Subcutaneous abdominal adipose tissue (tissue), 5 donors: Measurements from ENCODE around the gene BMPR1A.

Source experiments
- H3K27ac ChIP-seq: one replicate; pipeline ENCODE4 v1.7.0; 2013; ENCODE audit warnings: low read depth, mild to moderate bottlenecking, inconsistent platforms, low read length, moderate library complexity
- H3K27me3 ChIP-seq, 5 donors: one replicate each; pipeline ENCODE4 v1.7.0; 2013; ENCODE audit warnings: low read length in 5 of 5, inconsistent platforms in 1 of 5; ENCODE audit not compliant: control insufficient read depth in 5 of 5, insufficient read depth in 4 of 5
- H3K36me3 ChIP-seq, 5 donors: one replicate each; pipeline ENCODE4 v1.7.0; 2013; ENCODE audit warnings: low read length in 5 of 5; ENCODE audit not compliant: control insufficient read depth in 5 of 5, insufficient read depth in 5 of 5
- H3K4me1 ChIP-seq, 5 donors: one replicate each; pipeline ENCODE4 v1.7.0; 2013; ENCODE audit warnings: low read length in 5 of 5, mild to moderate bottlenecking in 3 of 5, moderate library complexity in 1 of 5; ENCODE audit not compliant: control insufficient read depth in 5 of 5, insufficient read depth in 5 of 5
- H3K4me3 ChIP-seq, 5 donors: one replicate each; pipeline ENCODE4 v1.7.0; 2013; ENCODE audit warnings: low read length in 5 of 5, low read depth in 1 of 5
- H3K9ac ChIP-seq, 5 donors: one replicate each; pipeline ENCODE4 v1.7.0; 2013; ENCODE audit warnings: low read length in 5 of 5, mild to moderate bottlenecking in 4 of 5, moderate library complexity in 3 of 5
- H3K9me3 ChIP-seq, 5 donors: one replicate each; pipeline ENCODE4 v1.7.0; 2013; ENCODE audit warnings: low read length in 5 of 5; ENCODE audit not compliant: control insufficient read depth in 5 of 5
- donor health status: healthy.
- donor health status: healthy.
- donor health status: healthy.
- donor health status: healthy.
- donor health status: healthy.

BMPR1A gene

DNA sequence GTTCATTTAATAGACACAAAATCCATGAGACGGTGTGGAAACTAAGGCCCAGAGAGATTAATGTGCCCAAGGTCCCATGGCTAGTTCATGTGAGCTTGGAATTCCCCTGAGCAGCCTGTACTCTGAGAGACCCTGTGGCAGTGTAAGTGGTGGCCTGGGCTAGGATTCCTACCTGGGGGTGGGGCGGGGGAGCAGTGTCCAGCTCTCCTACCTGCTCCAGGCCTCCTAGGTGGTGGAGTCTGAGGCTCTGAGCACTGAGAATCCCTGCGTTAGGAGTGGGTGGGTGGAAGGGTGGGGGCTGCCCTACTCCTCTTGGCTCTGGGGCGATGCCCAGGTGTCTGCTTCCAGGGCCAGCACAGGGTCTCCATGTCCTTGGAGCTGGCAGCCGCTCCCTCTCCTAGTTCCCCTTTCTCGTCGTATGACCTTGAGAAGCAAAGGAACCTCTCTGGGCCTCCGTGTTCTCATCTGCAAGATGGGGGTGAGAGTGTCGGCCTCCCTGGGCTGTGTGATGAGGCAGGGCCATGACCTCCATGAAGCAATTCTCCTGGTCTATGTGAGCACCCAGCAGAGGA lies 204.5 kb downstream of the BMPR1A start:
- H3K27me3 ChIP-seq, result no peaks in the 10 kb centered on the region
- no peak overlapping the region for H3K27ac ChIP-seq
- peak overlapping the region in 2 of 5 donors; percentile 1 to 80 for H3K4me3 ChIP-seq
- H3K9me3 ChIP-seq, result no peaks in the 10 kb centered on the region
- no peak overlapping the region for H3K9ac ChIP-seq
- peaks cover 12 to 73% (median 60%) of the 10 kb centered on the region in 5 donors for H3K4me1 ChIP-seq
- peaks cover 0 to 21% (median 8%) of the 10 kb centered on the region in 5 donors for H3K36me3 ChIP-seq

DNA sequence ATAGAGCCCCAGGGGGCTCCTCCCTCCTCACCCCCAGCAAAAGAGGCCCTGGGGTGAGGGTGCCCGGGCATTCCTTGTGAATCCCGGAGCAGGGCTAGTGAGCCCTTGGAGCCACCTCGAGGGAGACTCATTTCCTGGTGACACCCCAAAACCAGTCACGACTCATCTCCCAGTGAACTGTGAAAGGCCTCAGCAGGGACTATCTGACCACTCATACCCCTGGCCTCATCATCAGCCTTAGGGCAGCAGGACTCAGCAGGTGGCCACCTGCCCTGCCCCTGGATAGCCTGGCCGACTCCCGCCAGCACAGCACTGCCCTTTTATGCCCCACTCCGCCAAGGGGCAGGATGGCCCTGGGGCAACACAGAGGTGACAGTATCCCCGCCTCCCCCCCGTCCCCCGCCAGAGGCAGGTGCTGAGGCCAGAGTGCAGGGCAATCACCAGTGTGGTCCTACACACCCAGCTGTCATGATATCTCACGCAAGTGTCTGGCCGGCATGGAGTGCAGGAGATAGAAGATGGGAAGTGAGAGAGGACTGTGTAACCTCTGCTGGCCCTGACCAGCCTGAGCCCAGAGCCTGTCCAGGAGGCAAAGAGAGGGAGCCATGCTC lies 205.2 kb downstream of the BMPR1A start:
- peaks cover 14 to 73% (median 64%) of the 10 kb centered on the region in 5 donors for H3K4me1 ChIP-seq
- H3K9me3 ChIP-seq, result no peaks in the 10 kb centered on the region
- H3K27me3 ChIP-seq, result no peaks in the 10 kb centered on the region
- H3K27ac ChIP-seq, result no peak overlapping the region
- H3K4me3 ChIP-seq, result no peak overlapping the region
- peaks cover 0 to 21% (median 8%) of the 10 kb centered on the region in 5 donors for H3K36me3 ChIP-seq
- no peak overlapping the region for H3K9ac ChIP-seq

DNA sequence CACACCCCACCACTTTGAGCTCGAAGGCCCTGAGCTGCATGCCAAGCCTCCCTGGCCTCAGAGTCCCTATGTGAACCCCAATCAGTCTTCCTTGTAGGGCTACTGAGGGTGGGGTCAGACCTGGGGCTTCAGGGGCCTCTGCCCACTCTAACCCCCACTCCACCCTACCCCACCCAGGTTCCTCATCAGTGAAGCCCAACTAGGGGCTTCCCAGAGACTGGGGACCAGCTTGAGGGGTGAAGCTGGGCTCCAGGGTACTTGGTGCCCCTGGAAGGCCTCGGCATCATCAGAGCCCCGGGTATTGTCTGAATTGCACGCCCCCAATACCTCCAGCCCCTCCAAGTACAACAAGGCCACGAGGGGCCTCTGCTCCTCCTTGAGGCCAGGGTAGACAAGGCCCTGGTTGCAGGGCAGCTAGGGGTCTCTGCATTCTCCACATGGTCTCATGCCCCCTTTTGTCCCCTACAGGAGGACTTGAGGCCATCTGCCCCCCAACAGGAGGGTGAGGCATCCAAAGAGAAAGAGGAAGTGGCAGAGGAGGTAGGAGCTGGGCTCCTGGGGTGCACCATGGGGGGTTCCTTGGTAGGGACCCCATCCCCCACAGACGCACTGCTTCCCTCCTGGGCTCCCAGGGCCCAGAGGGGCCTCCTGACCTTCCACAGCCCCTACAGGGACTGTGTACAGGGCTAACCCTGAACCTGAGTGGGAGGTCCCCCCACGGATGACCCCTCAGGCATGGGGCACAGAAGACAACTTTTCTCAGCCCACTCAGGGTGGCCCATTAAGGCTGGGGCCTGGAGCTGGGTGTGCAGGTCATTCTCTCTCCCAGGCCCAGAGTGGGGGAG lies 205.9 kb downstream of the BMPR1A start:
- Histone ChIP-seq H3K36me3 (peaks cover 0 to 21% (median 8%) of the 10 kb centered on the region in 5 donors), H3K4me3 (no peak overlapping the region), H3K9me3 (no peaks in the 10 kb centered on the region), H3K4me1 (peaks cover 19 to 73% (median 64%) of the 10 kb centered on the region in 5 donors), H3K27ac (no peak overlapping the region), H3K27me3 (no peaks in the 10 kb centered on the region), H3K9ac (no peak overlapping the region)

DNA sequence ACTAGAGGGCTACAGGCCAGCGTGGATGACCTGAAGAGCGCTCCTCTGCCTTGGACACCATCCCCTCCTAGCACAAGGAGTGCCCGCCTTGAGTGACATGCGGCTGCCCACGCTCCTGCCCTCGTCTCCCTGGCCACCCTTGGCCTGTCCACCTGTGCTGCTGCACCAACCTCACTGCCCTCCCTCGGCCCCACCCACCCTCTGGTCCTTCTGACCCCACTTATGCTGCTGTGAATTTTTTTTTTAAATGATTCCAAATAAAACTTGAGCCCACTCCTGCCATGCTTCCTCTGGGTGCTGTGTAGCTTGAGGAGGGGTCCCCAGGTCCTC lies 206.5 kb downstream of the BMPR1A start:
- no peak overlapping the region for H3K4me3 ChIP-seq
- H3K4me1 ChIP-seq, result peaks cover 21 to 73% (median 64%) of the 10 kb centered on the region in 5 donors

DNA sequence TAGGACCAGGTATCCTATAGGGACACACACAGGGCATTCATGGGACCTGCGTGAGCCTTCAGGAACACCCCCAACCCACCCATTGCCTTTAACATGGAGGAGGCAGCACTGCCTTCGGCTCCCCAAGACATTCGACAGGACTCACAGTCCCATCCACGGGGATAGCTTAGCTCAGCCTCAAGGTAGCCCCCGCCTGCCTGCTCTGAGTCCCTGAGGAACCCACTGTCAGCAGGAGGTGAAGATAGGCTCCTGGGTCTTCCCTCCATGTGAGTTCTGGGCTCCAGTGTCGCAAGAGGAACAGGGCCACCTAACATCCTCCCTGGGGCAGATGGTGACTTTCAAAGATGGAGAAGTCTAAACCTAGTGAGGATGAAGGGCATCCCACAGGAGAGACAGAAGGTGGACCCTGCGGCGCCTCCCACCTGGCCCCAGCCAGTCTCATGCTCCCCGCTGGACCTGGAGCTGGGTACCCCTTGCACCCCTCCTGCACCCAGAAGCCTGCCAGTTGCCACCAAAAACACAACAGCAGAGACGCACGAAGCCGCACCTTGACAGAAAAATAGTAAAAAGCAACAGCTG lies 207.0 kb downstream of the BMPR1A start:
- Histone ChIP-seq H3K27me3 (no peaks in the 10 kb centered on the region), H3K9ac (peak overlapping the region in 1 of 5 donors; percentile 21), H3K4me1 (peaks cover 21 to 73% (median 64%) of the 10 kb centered on the region in 5 donors), H3K4me3 (no peak overlapping the region), H3K36me3 (peaks cover 0 to 21% (median 8%) of the 10 kb centered on the region in 5 donors), H3K9me3 (no peaks in the 10 kb centered on the region), H3K27ac (no peak overlapping the region)

More for the DNA sequence above, 206.5 kb downstream of the BMPR1A start:
- H3K27ac ChIP-seq, result no peak overlapping the region
- peaks cover 0 to 21% (median 8%) of the 10 kb centered on the region in 5 donors for H3K36me3 ChIP-seq
- H3K9ac ChIP-seq, result no peak overlapping the region
- no peaks in the 10 kb centered on the region for H3K27me3 ChIP-seq
- no peaks in the 10 kb centered on the region for H3K9me3 ChIP-seq

DNA sequence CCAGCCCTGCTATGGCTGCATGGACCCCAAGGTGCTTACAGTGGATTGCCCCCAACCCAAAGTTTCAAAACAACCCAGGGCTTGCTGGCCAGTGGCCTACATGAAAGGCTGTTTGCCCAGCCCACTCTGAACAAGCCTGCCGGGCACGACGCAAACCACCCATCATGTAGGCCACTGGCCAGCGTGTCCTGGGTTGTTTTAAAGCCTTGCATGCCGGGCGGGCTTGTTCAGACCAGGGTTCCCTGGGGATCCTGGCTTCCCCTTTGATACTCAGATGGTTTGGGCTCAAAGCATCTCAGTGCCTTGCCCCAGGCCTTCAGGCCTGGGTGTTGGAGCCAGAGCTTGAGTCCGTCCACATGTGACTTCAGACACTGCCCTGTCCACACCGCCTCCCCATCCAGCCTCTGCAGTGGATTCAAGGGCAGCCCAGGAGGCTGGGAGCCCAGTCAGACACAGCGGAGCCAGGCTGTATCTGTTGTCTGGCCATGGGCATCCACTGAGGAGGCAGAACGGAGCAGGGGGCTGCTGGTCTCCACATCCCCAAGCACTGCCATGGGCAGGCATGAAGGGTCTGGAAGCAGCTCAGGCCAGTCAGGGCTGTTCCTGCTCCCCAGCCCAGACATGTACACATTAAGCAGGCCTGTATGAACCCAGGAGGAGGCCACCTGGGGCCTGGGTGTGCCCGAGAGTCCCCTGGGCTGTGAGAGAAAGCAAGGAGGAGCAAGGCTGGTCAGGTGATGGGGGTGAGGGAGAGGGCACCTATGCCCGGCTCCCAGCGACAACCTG lies 207.8 kb downstream of the BMPR1A start:
- Histone ChIP-seq H3K4me1 (peaks cover 19 to 73% (median 64%) of the 10 kb centered on the region in 5 donors), H3K27ac (no peak overlapping the region), H3K36me3 (peaks cover 0 to 21% (median 8%) of the 10 kb centered on the region in 5 donors), H3K9me3 (no peaks in the 10 kb centered on the region), H3K9ac (peak overlapping the region in 1 of 5 donors; percentile 35), H3K27me3 (no peaks in the 10 kb centered on the region), H3K4me3 (no peak overlapping the region)

DNA sequence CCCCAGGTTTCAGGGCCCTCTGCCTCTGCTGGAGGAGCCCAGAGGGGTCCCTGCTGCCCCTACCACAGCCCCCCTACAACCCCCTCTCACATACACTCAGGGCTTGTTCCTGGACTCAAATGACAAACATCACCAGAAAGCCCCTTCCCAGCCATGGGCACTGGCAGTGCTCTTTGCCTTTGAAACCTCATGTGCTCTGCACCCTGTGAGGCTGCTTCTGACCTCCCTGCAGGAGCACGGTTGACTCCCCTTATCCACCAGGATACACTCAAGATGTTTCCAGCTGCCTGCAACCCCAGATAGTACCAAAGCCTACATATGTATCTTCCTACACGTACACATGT lies 208.4 kb downstream of the BMPR1A start:
- peak overlapping the region in 1 of 5 donors; percentile 35 for H3K9ac ChIP-seq
- H3K4me3 ChIP-seq, result no peak overlapping the region
- no peaks in the 10 kb centered on the region for H3K9me3 ChIP-seq
- H3K27me3 ChIP-seq, result no peaks in the 10 kb centered on the region
- H3K27ac ChIP-seq, result no peak overlapping the region
- peaks cover 15 to 73% (median 64%) of the 10 kb centered on the region in 5 donors for H3K4me1 ChIP-seq
- H3K36me3 ChIP-seq, result peaks cover 0 to 21% (median 8%) of the 10 kb centered on the region in 5 donors

DNA sequence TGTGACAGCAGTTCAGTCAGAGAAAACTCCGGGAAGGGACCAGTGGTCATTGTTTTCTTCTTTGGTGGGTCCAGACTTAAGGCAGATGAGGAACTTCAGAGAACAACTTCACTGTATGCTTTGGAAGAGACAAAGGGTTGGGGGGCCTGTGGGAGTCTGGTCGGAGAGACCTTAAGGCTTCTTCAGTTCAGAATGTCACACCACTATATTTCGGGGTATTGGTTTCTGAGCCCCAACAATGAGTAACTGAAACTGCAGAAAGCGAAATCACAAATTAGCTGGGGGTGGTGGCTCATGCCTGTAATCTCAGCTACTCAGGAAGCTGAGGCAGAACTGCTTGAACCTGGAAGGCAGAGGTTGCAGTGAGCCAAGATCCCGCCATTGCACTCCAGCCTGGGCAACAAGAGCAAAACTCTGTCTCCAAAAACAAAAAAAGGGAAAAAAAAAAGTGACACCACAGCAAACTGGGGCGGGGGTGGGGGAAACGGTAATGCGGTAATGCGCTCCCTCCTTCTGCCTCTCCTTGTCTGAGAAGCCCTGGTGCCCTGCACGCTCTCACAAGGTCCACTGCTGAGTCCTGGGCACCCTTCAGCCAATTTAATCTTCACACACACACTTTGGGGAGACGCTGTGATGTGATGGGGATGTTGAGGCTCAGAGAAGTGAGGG lies 209.7 kb downstream of the BMPR1A start:
- H3K9me3 ChIP-seq, result no peaks in the 10 kb centered on the region
- peak overlapping the region in 3 of 5 donors; percentile 8 to 61 (median 28) for H3K9ac ChIP-seq
- no peaks in the 10 kb centered on the region for H3K27me3 ChIP-seq
- H3K4me1 ChIP-seq, result peaks cover 12 to 72% (median 60%) of the 10 kb centered on the region in 5 donors
- H3K4me3 ChIP-seq, result peak overlapping the region in 4 of 5 donors; percentile 14 to 91 (median 72)
- peak overlapping the region; percentile 99 for H3K27ac ChIP-seq
- H3K36me3 ChIP-seq, result peaks cover 0 to 20% (median 8%) of the 10 kb centered on the region in 5 donors

DNA sequence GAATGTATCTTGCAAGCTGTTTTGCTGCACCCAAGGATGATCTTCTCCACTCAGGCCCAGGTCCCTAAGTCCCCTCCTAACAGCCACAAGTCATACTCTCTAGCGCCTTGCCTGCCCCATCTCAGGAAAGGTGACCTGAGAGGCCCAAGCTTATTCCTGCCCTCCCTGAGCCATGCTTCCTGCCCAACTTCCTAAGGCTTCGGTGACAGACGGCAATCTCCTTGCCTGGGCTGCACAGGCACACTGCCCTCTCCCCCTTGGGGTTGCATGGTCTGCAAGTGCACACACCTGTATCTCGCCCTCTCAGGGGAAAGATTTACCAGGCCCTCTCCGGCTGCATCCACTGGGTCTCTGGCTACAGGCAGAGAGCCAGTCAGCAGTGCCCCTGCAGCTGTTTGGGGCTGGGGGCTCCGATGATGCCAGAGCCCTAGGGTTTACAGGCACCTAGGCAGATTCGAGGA lies 211.1 kb downstream of the BMPR1A start:
- H3K27ac ChIP-seq, result peak overlapping the region; percentile 99
- H3K36me3 ChIP-seq, result peaks cover 0 to 8% (median 1%) of the 10 kb centered on the region in 5 donors
- peaks cover 14 to 81% (median 65%) of the 10 kb centered on the region in 5 donors for H3K4me1 ChIP-seq
- H3K9ac ChIP-seq, result peak overlapping the region in 3 of 5 donors; percentile 28 to 96 (median 92)
- H3K27me3 ChIP-seq, result no peaks in the 10 kb centered on the region
- peak overlapping the region in 4 of 5 donors; percentile 64 to 91 (median 89) for H3K4me3 ChIP-seq
- H3K9me3 ChIP-seq, result no peaks in the 10 kb centered on the region
